ENCODE data around the gene PRMT1.

- TF ChIP-seq CTCF (IDR thresholded peaks at IDR 0.05) (no peak), POLR2AphosphoS5 (IDR thresholded peaks at IDR 0.05; ENCODE audit: insufficient read depth in 1 of 2, low read depth in 1 of 2) (no peak)
These were observed 39.1 kb downstream of the PRMT1 start for GRCh38 chr19:49716154-49716553.
